Measurements from ENCODE around the gene WBP11. TPM values are rescaled to one million over a fixed set of nuclear protein-coding genes. Genes with fewer than 3 reads are reported as not detected.

WBP11 gene
- total RNA-seq, 6 donors from 2014 or later: 18.2 to 45.0 (median 25.3) TPM

- TF ChIP-seq, protein P1, sequence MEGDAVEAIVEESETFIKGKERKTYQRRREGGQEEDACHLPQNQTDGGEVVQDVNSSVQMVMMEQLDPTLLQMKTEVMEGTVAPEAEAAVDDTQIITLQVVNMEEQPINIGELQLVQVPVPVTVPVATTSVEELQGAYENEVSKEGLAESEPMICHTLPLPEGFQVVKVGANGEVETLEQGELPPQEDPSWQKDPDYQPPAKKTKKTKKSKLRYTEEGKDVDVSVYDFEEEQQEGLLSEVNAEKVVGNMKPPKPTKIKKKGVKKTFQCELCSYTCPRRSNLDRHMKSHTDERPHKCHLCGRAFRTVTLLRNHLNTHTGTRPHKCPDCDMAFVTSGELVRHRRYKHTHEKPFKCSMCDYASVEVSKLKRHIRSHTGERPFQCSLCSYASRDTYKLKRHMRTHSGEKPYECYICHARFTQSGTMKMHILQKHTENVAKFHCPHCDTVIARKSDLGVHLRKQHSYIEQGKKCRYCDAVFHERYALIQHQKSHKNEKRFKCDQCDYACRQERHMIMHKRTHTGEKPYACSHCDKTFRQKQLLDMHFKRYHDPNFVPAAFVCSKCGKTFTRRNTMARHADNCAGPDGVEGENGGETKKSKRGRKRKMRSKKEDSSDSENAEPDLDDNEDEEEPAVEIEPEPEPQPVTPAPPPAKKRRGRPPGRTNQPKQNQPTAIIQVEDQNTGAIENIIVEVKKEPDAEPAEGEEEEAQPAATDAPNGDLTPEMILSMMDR (IDR thresholded peaks at IDR 0.05): no peak
- TF ChIP-seq POLR2A (IDR thresholded peaks at IDR 0.05) (no peak), EP300 (IDR thresholded peaks at IDR 0.05) (no peak), POLR2AphosphoS5 (IDR thresholded peaks at IDR 0.05) (no peak)
- no peaks in the 10 kb centered on the region for H3K4me1 ChIP-seq
- 91 to 94% methylated on average over 2 of the region's 2 CpGs for WGBS, 2 donors
These were observed 23.8 kb upstream of the WBP11 start for GRCh38 chr12:14827043-14827442.

GRCh38 chr12:14826491-14826890 is 23.2 kb upstream of the WBP11 start:
- no peaks in the 10 kb centered on the region for H3K27me3 ChIP-seq
- TF ChIP-seq EP300 (IDR thresholded peaks at IDR 0.05) (no peak), POLR2A (IDR thresholded peaks at IDR 0.05) (no peak), POLR2AphosphoS5 (IDR thresholded peaks at IDR 0.05) (no peak)
- TF ChIP-seq, protein P1 (IDR thresholded peaks at IDR 0.05): no peak
- ATAC-seq (ENCODE audit: low FRiP score in 2 of 2) (no peak), DNase-seq (no peak)
- H3K36me3 ChIP-seq: no peaks in the 10 kb centered on the region
- 75 to 87% methylated on average over 5 of the region's 5 CpGs for WGBS, 2 donors
- H3K27ac ChIP-seq: peak overlapping the region in 1 of 4 donors; percentile 61
- no peak overlapping the region for H3K4me3 ChIP-seq
- H3K4me1 ChIP-seq: no peaks in the 10 kb centered on the region
- H3K9me3 ChIP-seq: no peaks in the 10 kb centered on the region

More at GRCh38 chr12:14827043-14827442, 23.8 kb upstream of the WBP11 start:
- ATAC-seq (ENCODE audit: low FRiP score in 2 of 2) (no peak), DNase-seq (no peak)
- H3K36me3 ChIP-seq: no peaks in the 10 kb centered on the region
- H3K27me3 ChIP-seq: no peaks in the 10 kb centered on the region
- H3K4me3 ChIP-seq: no peak overlapping the region
- peak overlapping the region in 1 of 4 donors; percentile 61 for H3K27ac ChIP-seq
- H3K9me3 ChIP-seq: no peaks in the 10 kb centered on the region

- Histone ChIP-seq H3K4me3 (no peak overlapping the region), H3K36me3 (no peaks in the 10 kb centered on the region), H3K9me3 (no peaks in the 10 kb centered on the region), H3K27ac (no peak overlapping the region), H3K4me1 (no peaks in the 10 kb centered on the region), H3K27me3 (no peaks in the 10 kb centered on the region)
- DNase-seq (no peak), ATAC-seq (ENCODE audit: low FRiP score in 2 of 2) (no peak)
- no peak for TF ChIP-seq EP300 (IDR thresholded peaks at IDR 0.05)
- no peak for TF ChIP-seq POLR2AphosphoS5 (IDR thresholded peaks at IDR 0.05)
- TF ChIP-seq, protein P1 (IDR thresholded peaks at IDR 0.05): no peak
- TF ChIP-seq POLR2A (IDR thresholded peaks at IDR 0.05): no peak
These were observed 22.0 kb upstream of the WBP11 start for GRCh38 chr12:14825256-14825655.

DNA sequence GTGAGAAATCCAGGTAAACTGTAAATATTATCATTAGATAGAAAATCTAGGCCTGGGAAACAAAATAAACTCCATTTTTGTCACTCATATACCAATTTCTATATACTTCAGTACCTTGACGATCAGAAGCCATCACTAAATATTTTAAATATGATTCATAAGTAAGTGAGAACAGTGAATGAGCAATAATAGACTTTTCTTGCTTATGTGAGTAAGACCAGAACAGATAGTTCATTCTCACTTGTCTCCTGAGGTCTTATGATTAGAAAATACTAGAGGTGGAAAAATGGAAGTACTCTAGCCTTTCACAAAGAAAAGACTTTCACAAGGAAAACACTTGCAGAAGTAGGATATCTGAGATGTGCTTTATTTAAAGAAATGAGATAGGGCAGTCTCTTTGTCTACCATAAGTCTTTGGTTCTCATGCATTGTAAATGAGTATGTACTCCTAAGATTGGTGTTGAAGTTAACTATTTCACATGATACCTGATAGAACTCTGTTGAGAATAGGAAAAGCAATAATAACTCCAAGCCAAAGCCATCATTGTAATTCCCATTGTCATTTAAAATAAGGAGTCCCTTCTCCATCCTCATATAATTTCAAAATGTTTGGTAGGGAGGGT is 20.8 kb upstream of the WBP11 start:
- Histone ChIP-seq H3K9me3 (no peaks in the 10 kb centered on the region), H3K27me3 (no peaks in the 10 kb centered on the region), H3K4me1 (no peaks in the 10 kb centered on the region), H3K4me3 (no peak overlapping the region), H3K36me3 (no peaks in the 10 kb centered on the region), H3K27ac (no peak overlapping the region)
- TF ChIP-seq POLR2AphosphoS5 (IDR thresholded peaks at IDR 0.05) (no peak), EP300 (IDR thresholded peaks at IDR 0.05) (no peak), POLR2A (IDR thresholded peaks at IDR 0.05) (no peak)
- TF ChIP-seq, protein P1 (IDR thresholded peaks at IDR 0.05): no peak
- ATAC-seq (ENCODE audit: low FRiP score in 2 of 2) (no peak), DNase-seq (no peak)
- WGBS, 2 donors: 90 to 93% methylated on average over 1 of the region's 1 CpG

- WGBS, 2 donors: 89 to 92% methylated on average over 3 of the region's 3 CpGs
- peaks cover 0 to 12% (median 7%) of the 10 kb centered on the region in 4 donors for H3K4me1 ChIP-seq
- no peaks in the 10 kb centered on the region for H3K9me3 ChIP-seq
- peak within 1 kb of the TSS in 1 of 4 donors; percentile 21 for H3K4me3 ChIP-seq
- DNase-seq (no peak), ATAC-seq (ENCODE audit: low FRiP score in 2 of 2) (no peak)
- no peaks in the 10 kb centered on the region for H3K27me3 ChIP-seq
- no peak within 1 kb of the TSS for H3K27ac ChIP-seq
- no peaks in the 10 kb centered on the region for H3K36me3 ChIP-seq
- TF ChIP-seq EP300 (IDR thresholded peaks at IDR 0.05) (no peak), POLR2A (IDR thresholded peaks at IDR 0.05) (no peak), POLR2AphosphoS5 (IDR thresholded peaks at IDR 0.05) (no peak)
- TF ChIP-seq, protein P1 (IDR thresholded peaks at IDR 0.05): no peak
These were observed 10.7 kb upstream of the WBP11 start, which contains the start of gene SMCO3 for GRCh38 chr12:14814014-14814413. Gene SMCO3, minus strand, starts transcription at chr12:14814182. Its CDS starts 7,502 bp downstream, at chr12:14806680.
